NB4 (cell line): ENCODE data around the gene LAMA3.

Source experiments
- DNase-seq: peaks from one replicate; pipeline ENCODE4 v3.0.0; 2010; ENCODE audit warnings: low read depth
- H3K4me3 ChIP-seq: one replicate; pipeline ENCODE4 v1.5.1; 2011; ENCODE audit warnings: mild to moderate bottlenecking, low read depth, low read length, moderate library complexity
- MAX ChIP-seq: IDR thresholded peaks from 2 replicates; pipeline ENCODE4 v1.6.1; 2011; ENCODE audit warnings: low read depth, low read length
- MYC ChIP-seq: IDR thresholded peaks from 2 replicates; pipeline ENCODE4 v1.6.1; 2011; ENCODE audit warnings: low read depth, low read length
- POLR2A ChIP-seq: IDR thresholded peaks from 2 replicates; pipeline ENCODE4 v1.6.1; 2011; ENCODE audit warnings: mild to moderate bottlenecking; ENCODE audit not compliant: insufficient read length; ENCODE audit errors: extremely low read depth
- TF ChIP-seq, protein P1 (sequence below): IDR thresholded peaks from one replicate; pipeline ENCODE4 v1.5.1; 2012; ENCODE audit warnings: low read depth, low read length

LAMA3 gene

DNA sequence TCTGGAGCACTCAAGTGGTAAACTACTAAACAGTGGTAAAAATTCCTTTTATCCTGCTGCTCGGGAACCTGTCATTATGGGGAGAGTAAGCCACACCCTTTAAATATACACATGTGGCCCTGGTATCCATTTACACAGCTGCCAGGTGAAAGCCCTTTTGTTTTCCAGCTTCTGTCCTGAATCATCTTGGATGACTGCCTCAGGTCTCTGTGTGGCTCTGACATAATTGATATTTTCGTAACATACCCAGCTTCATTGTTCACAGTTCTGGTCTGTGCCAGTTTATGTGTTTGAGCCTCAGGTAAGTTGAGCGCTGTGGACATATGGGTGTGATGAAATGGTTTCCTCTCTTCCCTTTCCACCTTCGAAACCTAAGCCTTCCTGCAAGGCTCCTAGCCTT, 309.6 kb downstream of the LAMA3 start:
- no peak for DNase-seq
- TF ChIP-seq POLR2A, result no peak
- TF ChIP-seq, protein P1, sequence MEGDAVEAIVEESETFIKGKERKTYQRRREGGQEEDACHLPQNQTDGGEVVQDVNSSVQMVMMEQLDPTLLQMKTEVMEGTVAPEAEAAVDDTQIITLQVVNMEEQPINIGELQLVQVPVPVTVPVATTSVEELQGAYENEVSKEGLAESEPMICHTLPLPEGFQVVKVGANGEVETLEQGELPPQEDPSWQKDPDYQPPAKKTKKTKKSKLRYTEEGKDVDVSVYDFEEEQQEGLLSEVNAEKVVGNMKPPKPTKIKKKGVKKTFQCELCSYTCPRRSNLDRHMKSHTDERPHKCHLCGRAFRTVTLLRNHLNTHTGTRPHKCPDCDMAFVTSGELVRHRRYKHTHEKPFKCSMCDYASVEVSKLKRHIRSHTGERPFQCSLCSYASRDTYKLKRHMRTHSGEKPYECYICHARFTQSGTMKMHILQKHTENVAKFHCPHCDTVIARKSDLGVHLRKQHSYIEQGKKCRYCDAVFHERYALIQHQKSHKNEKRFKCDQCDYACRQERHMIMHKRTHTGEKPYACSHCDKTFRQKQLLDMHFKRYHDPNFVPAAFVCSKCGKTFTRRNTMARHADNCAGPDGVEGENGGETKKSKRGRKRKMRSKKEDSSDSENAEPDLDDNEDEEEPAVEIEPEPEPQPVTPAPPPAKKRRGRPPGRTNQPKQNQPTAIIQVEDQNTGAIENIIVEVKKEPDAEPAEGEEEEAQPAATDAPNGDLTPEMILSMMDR, result no peak
- TF ChIP-seq MAX, result no peak
- no peak for TF ChIP-seq MYC
- H3K4me3 ChIP-seq, result no peak overlapping the region

GRCh38 chr18:24000613-24001490, 311.6 kb downstream of the LAMA3 start:
- H3K4me3 ChIP-seq, result no peak overlapping the region
- no peak for TF ChIP-seq POLR2A
- TF ChIP-seq, protein P1, result no peak
- DNase-seq, result no peak

GRCh38 chr18:24002479-24002878, 313.2 kb downstream of the LAMA3 start:
- no peak overlapping the region for H3K4me3 ChIP-seq
- TF ChIP-seq POLR2A, result no peak
- no peak for TF ChIP-seq MYC
- no peak for TF ChIP-seq MAX
- TF ChIP-seq, protein P1, result no peak
- DNase-seq, result peak; percentile 18

DNA sequence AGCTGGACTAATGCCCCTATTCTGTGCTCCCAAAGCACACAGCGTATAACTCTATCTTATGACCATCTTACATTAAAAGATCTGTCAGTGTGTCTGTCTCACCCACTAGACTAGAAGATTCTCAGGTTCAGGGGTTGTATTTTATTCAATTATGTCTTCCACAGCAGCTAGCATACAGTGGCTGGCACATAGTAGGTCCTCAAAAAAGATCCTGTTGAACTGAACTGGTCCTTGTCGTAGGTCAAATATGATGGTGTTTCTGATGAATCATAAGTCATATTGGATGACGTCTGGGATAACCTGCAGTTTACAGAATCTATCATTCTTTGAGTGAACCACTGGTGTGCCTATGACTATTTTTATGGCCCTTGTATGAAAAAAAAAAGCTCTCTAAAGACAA, 314.0 kb downstream of the LAMA3 start:
- no peak overlapping the region for H3K4me3 ChIP-seq
- no peak for DNase-seq
- TF ChIP-seq MAX, result no peak
- TF ChIP-seq, protein P1, result no peak
- no peak for TF ChIP-seq MYC
- no peak for TF ChIP-seq POLR2A

- no peak for DNase-seq
- TF ChIP-seq MAX (no peak), POLR2A (no peak), MYC (no peak)
- TF ChIP-seq, protein P1, result no peak
- no peak overlapping the region for H3K4me3 ChIP-seq
Observed at GRCh38 chr18:24003903-24004640, 314.8 kb downstream of the LAMA3 start.
